Mesothelial cell of epicardium (in vitro differentiated cells): ENCODE results near the gene LRG1. TPM values are rescaled to one million over a fixed set of nuclear protein-coding genes. Genes with fewer than 3 reads are reported as not detected.
"Not testable (repeated sequence)": the region's sequence is repeated elsewhere in the genome, so short reads cannot be mapped to it uniquely, and the experiment has no call there.

Experiments used
- DNase-seq, 2 experiments: peaks; one replicate each; pipeline ENCODE4 v3.0.0; 2021; ENCODE audit warnings: low spot score in 2 of 2; ENCODE audit not compliant: unreplicated experiment in 2 of 2
- H3K27ac Mint-ChIP-seq: 2 replicates; pipeline ENCODE4 v1.8.0; 2021; ENCODE audit warnings: mixed read lengths
- H3K27me3 Mint-ChIP-seq: 2 replicates; pipeline ENCODE4 v1.8.0; 2021; ENCODE audit warnings: low read depth, mixed read lengths
- H3K36me3 Mint-ChIP-seq: 2 replicates; pipeline ENCODE4 v1.8.0; 2021; ENCODE audit warnings: mixed read lengths
- H3K4me1 Mint-ChIP-seq: 2 replicates; pipeline ENCODE4 v1.8.0; 2021; ENCODE audit warnings: mixed read lengths
- H3K4me3 Mint-ChIP-seq: 2 replicates; pipeline ENCODE4 v1.8.0; 2021; ENCODE audit warnings: mild to moderate bottlenecking, moderate library complexity, mixed read lengths
- H3K9me3 Mint-ChIP-seq: 2 replicates; pipeline ENCODE4 v1.8.0; 2021; ENCODE audit warnings: mixed read lengths
- total RNA-seq: library from RNA; stranded (reverse); gene quantifications from 3 replicates; pipeline ENCODE4 v1.2.1, GENCODE V29; 2021
- TF ChIP-seq, protein P1 (sequence below): fragments of 200-600 bp; sonication (generic); IDR thresholded peaks from one replicate; pipeline ENCODE4 v1.5.0; 2021; ENCODE audit warnings: antibody characterized with exemption; ENCODE audit not compliant: unreplicated experiment

The LRG1 gene
- total RNA-seq, 1 donor from 2014 or later = 0.16 TPM

DNA sequence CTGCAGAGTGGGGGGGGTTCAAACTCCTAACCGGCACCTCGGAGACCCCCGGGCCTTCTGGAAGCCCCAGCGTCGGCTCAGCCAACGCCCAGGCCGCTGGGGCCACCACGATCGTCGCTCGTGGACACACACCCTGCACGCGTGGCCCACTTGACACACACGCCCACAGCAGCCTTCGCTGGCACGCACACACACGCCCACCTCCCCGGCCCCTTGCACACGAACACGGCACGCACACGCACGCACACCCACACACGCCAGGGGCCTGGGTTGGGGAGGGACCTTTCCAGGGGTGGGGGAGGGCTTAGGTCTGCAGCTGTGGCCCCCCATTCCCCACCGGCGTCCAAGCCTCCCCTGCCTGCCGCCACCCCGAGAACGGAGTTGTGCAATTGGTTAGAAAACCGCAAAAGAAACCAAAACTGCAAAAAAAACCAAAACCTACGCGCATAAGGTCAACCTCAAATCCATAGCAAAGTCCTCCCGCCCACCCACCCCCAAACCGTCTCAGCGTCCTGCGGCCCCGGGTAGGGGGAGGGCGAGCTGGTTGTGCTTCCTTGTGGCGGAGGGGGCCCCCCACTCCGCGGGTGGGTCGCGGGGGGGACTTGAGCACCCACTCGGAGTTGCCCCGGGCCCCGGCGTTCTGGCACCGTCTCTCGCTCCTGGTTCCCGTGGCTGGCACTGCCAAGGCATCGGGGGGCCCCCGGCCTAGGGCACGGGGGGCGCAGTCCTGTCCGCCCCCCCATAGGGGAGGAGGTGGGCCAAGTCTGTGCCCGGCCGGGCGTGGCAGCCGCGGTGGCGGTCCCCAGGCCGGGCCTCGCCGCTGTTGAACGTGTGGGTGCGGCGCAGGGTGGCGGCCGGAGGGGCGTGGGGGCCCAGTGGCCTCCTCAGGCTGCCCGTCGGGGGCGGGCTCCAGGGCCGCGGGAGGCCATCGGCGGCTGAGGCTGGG is 3.3 kb upstream of the LRG1 start:
- H3K36me3 Mint-ChIP-seq = no peaks in the 10 kb centered on the region
- H3K9me3 Mint-ChIP-seq = no peaks in the 10 kb centered on the region
- H3K4me1 Mint-ChIP-seq = no peaks in the 10 kb centered on the region
- no peak overlapping the region for H3K4me3 Mint-ChIP-seq
- TF ChIP-seq, protein P1, sequence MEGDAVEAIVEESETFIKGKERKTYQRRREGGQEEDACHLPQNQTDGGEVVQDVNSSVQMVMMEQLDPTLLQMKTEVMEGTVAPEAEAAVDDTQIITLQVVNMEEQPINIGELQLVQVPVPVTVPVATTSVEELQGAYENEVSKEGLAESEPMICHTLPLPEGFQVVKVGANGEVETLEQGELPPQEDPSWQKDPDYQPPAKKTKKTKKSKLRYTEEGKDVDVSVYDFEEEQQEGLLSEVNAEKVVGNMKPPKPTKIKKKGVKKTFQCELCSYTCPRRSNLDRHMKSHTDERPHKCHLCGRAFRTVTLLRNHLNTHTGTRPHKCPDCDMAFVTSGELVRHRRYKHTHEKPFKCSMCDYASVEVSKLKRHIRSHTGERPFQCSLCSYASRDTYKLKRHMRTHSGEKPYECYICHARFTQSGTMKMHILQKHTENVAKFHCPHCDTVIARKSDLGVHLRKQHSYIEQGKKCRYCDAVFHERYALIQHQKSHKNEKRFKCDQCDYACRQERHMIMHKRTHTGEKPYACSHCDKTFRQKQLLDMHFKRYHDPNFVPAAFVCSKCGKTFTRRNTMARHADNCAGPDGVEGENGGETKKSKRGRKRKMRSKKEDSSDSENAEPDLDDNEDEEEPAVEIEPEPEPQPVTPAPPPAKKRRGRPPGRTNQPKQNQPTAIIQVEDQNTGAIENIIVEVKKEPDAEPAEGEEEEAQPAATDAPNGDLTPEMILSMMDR = no peak
- no peaks in the 10 kb centered on the region for H3K27me3 Mint-ChIP-seq
- H3K27ac Mint-ChIP-seq = no peak overlapping the region
- DNase-seq = no peak

DNA sequence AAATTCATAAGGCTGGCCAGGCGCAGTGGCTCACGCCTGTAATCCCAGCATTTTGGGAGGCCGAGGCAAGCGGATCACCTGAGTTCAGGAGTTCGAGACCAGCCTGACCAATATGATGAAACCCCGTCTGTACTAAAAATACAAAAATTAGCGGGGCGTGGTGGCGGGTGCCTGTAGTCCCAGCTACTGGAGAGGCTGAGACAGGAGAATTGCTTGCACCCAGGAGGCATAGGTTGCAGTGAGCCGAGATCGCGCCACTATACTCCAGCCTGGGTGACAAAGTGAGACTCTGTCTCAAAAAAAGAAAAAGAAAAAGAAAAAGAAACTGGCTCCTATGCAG is 1.9 kb upstream of the LRG1 start:
- not testable (repeated sequence) for H3K4me3 Mint-ChIP-seq, H3K27ac Mint-ChIP-seq, H3K27me3 Mint-ChIP-seq, H3K36me3 Mint-ChIP-seq, H3K4me1 Mint-ChIP-seq, H3K9me3 Mint-ChIP-seq, DNase-seq

- no peaks in the 10 kb centered on the region for H3K36me3 Mint-ChIP-seq
- H3K4me1 Mint-ChIP-seq = no peaks in the 10 kb centered on the region
- H3K9me3 Mint-ChIP-seq = no peaks in the 10 kb centered on the region
- no peaks in the 10 kb centered on the region for H3K27me3 Mint-ChIP-seq
- H3K4me3 Mint-ChIP-seq = no peak overlapping the region
- TF ChIP-seq, protein P1 = no peak
- DNase-seq = no peak
- no peak overlapping the region for H3K27ac Mint-ChIP-seq
Observed at GRCh38 chr19:4541114-4541805, 1.4 kb upstream of the LRG1 start.

- no peaks in the 10 kb centered on the region for H3K9me3 Mint-ChIP-seq
- H3K4me1 Mint-ChIP-seq = peaks cover 4% of the 10 kb centered on the region
- no peak overlapping the region for H3K27ac Mint-ChIP-seq
- TF ChIP-seq, protein P1 = no peak
- H3K27me3 Mint-ChIP-seq = peaks cover 7% of the 10 kb centered on the region
- no peak for DNase-seq
- H3K4me3 Mint-ChIP-seq = no peak overlapping the region
- H3K36me3 Mint-ChIP-seq = no peaks in the 10 kb centered on the region
Observed at GRCh38 chr19:4539169-4539692, 605 bp downstream of the LRG1 start.

GRCh38 chr19:4538601-4538954 is 1.3 kb downstream of the LRG1 start:
- Mint-ChIP-seq H3K4me3 (no peak overlapping the region), H3K27me3 (peaks cover 8% of the 10 kb centered on the region), H3K4me1 (peaks cover 4% of the 10 kb centered on the region), H3K9me3 (no peaks in the 10 kb centered on the region), H3K27ac (no peak overlapping the region), H3K36me3 (no peaks in the 10 kb centered on the region)
- DNase-seq = no peak
- TF ChIP-seq, protein P1 = no peak
